GM10266 (cell line): ENCODE data around the gene TRAF6.
A peak's percentile ranks its signal among the peaks of the same experiment; 100 is the strongest.
"Not testable (repeated sequence)": the region's sequence is repeated elsewhere in the genome, so short reads cannot be mapped to it uniquely, and the experiment has no call there.

Experiments
- DNase-seq: peaks from one replicate; pipeline ENCODE4 v3.0.0; 2012; ENCODE audit errors: extremely low spot score
- TF ChIP-seq, protein P1 (sequence below): IDR thresholded peaks from 2 replicates; pipeline ENCODE4 v1.5.1; 2012; ENCODE audit warnings: mild to moderate bottlenecking, low read depth; ENCODE audit not compliant: control insufficient read depth, insufficient read depth; ENCODE audit errors: missing control alignments

Gene TRAF6

GRCh38 chr11:36532941-36533601 is 23.0 kb upstream of the TRAF6 start:
- TF ChIP-seq, protein P1, sequence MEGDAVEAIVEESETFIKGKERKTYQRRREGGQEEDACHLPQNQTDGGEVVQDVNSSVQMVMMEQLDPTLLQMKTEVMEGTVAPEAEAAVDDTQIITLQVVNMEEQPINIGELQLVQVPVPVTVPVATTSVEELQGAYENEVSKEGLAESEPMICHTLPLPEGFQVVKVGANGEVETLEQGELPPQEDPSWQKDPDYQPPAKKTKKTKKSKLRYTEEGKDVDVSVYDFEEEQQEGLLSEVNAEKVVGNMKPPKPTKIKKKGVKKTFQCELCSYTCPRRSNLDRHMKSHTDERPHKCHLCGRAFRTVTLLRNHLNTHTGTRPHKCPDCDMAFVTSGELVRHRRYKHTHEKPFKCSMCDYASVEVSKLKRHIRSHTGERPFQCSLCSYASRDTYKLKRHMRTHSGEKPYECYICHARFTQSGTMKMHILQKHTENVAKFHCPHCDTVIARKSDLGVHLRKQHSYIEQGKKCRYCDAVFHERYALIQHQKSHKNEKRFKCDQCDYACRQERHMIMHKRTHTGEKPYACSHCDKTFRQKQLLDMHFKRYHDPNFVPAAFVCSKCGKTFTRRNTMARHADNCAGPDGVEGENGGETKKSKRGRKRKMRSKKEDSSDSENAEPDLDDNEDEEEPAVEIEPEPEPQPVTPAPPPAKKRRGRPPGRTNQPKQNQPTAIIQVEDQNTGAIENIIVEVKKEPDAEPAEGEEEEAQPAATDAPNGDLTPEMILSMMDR: no peak

GRCh38 chr11:36530840-36531239 is 20.8 kb upstream of the TRAF6 start:
- TF ChIP-seq, protein P1: no peak
- DNase-seq: no peak

More at GRCh38 chr11:36532941-36533601, 23.0 kb upstream of the TRAF6 start:
- DNase-seq: no peak

DNA sequence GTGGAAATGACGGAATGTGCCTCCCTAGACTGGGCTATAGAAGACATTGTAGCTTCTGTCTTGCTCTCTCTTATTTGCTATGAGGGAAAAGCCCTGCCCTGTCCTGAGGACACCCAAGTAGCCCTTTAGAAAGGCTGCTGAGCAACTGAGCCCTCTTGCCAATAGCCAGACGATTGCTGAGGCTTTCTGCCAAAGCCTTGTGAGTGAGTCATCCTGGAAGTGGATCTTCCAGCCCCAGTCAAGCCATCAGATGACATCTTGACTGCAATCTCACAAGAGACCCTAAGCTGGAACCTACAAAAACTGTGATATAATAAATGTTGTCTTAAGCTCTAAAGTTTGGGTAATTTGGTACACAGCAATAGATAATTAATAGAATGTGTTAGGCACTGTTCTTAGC is 3.9 kb upstream of the TRAF6 start:
- no peak for DNase-seq

DNA sequence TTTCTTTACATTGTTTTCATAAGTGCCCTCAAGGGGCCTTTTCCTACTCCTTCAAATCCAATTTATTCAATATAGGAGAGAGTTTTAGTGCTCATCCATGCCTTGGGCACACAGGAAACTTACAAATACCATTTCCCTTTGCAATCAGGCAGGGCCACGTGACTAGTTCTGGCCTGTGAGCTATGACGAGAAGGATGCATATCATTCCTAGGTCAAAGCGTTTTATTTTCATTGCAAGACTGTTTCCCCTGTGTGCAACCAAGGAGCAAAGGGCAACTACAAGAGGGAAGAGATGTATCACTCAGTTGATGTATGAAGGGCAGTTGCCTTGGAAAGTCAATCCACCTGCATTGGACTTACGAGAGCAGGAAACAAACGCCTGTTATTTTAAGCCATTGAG is 1.9 kb upstream of the TRAF6 start:
- TF ChIP-seq, protein P1: no peak
- no peak for DNase-seq

More for the DNA sequence above, 3.9 kb upstream of the TRAF6 start:
- TF ChIP-seq, protein P1: no peak

GRCh38 chr11:36511062-36511461 is 990 bp upstream of the TRAF6 start:
- DNase-seq: not testable (repeated sequence)

DNA sequence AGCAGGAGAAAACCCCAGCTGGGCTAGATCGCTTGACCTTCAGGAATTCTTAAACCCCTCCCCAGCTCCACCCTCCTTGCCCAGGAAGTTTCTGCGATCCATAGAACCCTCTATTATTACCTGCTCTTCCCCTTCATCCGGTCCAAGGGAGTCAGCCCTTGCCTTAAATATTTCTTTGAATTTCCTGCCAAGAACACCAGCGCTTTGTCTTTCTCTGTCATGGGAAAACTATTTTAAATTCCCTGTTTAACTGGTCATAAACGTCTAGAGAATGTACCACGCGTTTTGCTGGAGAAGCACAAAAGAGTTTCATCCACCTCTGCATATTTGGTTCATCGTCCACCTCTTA is 496 bp upstream of the TRAF6 start:
- TF ChIP-seq, protein P1: no peak
- DNase-seq: peak; percentile 14

GRCh38 chr11:36509201-36509639 is 852 bp downstream of the TRAF6 start:
- DNase-seq: peak; percentile 25
- TF ChIP-seq, protein P1: no peak

DNA sequence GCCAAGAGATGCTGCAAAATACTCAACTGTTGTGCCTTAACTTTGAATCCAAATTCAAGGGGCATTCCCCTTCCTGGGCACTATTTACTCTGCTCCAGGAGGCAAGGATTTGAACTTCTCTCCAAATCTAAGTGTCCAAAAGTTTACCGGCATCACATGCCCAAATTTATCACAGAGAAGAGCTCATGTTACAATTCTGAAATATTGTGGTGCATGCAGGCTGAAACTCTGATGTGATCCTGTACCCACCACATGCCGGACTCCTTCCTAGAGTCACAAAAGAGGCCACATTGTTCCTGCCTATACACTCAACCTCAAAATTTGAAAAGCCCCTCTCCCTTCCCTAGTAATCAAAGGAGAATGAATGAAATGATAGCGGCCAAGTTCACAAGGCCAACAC is 1.3 kb downstream of the TRAF6 start:
- no peak for DNase-seq
- TF ChIP-seq, protein P1: no peak
